GM18861 (cell line): ENCODE results near the gene MED12L.
"Not testable (repeated sequence)": the region's sequence is repeated elsewhere in the genome, so short reads cannot be mapped to it uniquely, and the experiment has no call there.

Experiments
- ATAC-seq: cut with Tn5 transposase; IDR thresholded peaks from one replicate; pipeline ENCODE4 v1.9.1; 2021; ENCODE audit not compliant: unreplicated experiment

Gene MED12L

GRCh38 chr3:151135541-151136337 is 50.3 kb downstream of the MED12L start:
- no peak for ATAC-seq

DNA sequence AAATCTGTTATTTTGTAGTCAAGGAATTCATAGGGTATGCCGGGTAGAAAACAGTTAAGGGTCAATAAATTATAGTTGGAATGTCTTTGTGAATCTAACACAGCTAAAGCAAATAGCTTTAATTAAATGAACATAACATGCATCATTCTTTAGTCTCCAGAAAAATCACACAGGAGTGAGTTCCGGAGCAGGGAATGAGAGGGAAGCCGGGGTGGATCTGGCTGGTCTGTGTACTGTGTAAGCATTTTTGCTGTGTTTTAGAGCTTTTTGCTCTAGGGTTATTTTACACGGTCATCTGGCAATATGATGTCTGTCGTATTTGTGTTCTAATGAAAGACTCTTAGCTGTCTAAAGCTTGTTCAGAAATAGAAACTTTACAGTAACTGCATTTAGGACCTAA is 57.5 kb downstream of the MED12L start:
- ATAC-seq = no peak

- no peak for ATAC-seq
Measured at GRCh38 chr3:151144016-151144415, 58.6 kb downstream of the MED12L start.

DNA sequence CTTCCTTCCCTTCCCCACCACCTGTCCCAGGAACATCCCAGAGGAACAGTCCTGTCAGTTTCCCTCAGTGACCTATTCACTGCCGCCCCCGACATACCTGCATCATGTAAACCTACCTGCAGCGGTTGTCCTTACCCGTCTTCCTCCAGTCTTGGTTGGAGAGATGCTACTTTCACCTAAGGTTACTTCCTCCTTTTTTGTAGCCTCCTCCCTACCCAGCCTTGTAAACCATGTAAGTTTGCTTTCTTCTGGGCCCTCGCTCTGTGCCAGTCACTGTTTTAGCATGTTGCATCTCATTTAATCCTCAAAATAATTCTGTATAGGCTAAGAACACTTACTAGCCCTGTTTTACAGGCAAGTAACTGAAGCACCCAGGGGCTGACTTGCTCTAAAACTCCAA is 59.3 kb downstream of the MED12L start:
- no peak for ATAC-seq

- no peak for ATAC-seq
Measured at GRCh38 chr3:151145713-151146070, 60.2 kb downstream of the MED12L start.

DNA sequence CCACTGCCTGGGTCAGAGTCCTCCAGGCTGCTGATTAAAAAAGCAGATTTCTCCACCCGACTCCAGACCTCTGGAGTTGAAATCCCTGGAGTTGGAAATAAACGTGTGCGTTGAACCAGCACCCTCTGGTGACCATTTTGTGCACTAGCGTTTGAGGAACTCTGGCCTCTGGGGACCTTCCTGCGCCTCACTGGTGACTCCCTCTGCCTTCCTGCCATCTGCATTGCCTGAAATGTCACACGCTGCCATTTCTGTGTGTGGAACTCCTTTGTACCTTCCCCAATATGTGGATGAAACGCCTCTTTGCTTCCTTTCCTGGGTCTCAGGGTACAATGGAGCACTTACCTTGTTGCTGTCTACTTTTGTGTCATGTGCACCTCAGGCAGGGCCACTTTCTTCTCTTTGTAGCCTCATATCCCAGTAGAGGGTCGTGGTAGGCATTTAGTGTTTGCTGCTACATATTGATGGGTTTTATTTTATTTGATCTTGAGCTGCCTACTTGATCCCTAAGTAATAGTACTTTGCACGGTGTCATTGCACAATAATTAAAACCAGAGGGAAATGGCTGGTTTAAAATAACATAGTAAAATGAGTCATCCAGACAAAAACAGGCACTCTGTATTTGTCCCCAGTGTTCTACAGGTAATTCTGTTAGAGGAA is 60.7 kb downstream of the MED12L start:
- ATAC-seq = peak; percentile 89

GRCh38 chr3:151146731-151147091 is 61.2 kb downstream of the MED12L start:
- no peak for ATAC-seq

- no peak for ATAC-seq
Measured at GRCh38 chr3:151147299-151147698, 61.8 kb downstream of the MED12L start.

DNA sequence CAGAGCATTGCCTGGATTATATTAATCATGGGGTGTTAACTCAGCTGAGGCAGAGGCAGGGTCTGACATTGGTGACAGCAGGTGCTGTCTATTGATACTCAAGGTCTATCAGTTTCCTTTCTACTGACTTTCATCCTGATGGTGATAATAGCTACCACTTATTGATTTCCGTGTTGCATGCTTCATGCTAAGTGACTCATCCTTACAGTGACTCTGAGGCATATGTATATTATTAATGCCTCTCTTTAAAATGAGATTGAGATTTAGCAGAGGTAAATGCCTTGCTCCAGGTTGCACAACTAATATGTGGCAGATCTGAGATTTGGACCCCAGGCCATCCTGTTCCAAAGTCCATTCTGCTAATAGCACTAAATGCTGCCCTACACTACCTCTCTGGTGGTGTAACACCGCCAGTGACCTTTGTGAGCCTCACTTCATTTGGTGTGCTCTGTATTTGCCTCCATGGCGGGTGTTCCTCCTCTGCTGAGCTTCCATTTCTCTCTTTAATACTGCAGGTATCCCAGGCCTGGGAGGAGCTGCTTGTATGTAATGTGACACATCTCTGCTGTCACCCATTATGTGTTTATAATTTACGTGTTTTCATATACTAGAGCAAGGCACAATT is 67.1 kb downstream of the MED12L start:
- ATAC-seq = no peak

- no peak for ATAC-seq
Measured at GRCh38 chr3:151154566-151154965, 69.1 kb downstream of the MED12L start.

DNA sequence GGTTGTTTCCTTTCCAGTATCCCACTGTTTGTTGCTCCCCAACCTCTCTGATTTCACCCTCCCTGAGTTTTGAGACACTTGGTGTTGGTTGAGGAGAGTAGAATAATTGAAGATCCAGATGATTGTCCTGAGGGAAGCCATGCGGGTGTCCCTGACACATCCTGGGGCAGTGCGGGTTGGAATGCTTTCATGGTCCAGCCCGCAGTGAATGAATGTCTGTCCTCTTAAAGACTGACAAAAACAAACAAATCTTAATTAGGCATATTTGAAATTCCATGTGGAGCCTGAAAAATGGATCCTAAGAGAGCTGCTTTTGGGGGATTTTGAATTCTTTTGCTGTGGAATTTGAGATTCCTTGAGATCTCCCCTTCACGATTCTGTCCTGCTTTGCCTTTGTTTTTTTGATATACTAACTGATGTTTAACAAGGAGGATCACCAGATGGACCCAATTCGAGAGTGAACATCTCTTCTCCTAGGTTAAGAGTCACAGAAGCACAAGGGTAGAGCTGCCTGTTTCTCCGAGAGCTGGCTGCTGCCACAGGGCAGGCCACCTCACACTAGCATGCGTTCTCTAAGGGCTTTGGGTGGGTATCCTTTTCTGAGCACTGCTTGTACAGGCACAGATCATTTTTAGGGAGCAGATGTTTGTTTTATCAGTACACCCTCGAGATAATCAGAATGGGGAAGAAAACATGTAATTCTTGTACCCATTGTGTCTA is 70.1 kb downstream of the MED12L start:
- ATAC-seq = no peak

DNA sequence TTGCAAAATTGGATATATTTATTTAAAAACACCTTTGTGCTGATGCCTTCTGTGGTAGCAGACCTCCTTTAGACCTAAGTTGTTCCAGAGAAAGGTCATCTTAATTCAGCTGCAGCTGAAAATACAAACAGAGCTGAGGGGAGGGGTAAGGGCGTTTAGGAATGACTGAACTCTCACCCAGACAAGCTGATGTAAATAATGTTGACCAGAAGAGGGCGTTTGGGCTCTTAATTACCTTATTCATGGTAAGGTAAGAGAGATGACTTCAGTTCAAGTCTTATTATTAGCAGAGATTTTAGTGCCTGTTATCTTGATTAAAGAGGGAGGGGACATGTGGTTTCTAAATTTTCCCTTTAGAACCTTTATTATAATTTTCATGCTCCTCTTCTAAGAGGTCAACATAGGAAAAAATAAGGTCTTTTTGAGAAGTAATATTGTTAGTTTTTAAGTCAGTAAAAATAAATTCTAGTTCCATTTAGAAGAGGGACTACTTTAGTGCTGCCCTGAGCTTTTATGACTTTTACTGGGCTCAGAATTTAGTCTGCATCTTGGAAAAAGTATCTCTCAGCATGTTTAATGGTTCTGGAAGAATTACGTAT is 71.3 kb downstream of the MED12L start:
- ATAC-seq = peak; percentile 68

- ATAC-seq = no peak
Measured at GRCh38 chr3:151159806-151160205, 74.3 kb downstream of the MED12L start.

DNA sequence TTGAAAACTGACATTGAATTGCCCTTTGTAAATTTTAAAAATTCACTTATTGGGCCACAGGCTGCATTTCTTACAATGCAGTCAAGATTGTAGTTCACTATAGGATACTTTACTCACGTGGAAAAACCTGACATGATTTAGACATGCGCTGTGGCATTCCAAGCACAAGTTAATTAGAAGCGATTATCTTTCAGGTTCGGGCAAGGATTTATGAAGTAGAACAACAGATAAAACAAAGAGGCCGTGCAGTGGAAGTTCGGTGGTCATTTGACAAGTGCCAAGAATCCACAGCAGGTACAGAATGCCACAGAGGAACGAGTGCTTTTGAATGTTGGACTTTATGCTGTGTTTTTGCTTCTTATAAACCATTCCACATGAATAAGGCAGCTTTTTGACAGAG is 79.8 kb downstream of the MED12L start:
- ATAC-seq = no peak

DNA sequence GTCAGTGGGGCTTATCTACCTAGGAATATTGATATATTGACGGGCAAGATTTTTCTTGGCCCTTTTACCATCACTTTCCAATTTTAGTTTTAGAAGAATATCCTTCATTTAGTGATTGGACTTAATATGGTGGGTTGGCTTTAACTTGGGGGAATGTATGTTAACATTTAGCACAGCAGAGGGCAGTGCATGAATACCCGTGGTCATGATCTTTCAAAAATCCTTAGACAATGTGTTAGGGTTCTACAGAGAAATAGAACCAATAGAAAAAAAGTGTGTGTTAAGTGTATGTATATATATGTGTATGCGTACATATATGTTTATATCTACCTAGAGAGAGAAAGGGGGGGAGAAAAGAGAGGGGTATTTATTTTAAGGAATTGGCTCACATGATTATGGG is 80.7 kb downstream of the MED12L start:
- ATAC-seq = no peak

GRCh38 chr3:151168269-151169094 is 83.0 kb downstream of the MED12L start:
- ATAC-seq = peak; percentile 42

DNA sequence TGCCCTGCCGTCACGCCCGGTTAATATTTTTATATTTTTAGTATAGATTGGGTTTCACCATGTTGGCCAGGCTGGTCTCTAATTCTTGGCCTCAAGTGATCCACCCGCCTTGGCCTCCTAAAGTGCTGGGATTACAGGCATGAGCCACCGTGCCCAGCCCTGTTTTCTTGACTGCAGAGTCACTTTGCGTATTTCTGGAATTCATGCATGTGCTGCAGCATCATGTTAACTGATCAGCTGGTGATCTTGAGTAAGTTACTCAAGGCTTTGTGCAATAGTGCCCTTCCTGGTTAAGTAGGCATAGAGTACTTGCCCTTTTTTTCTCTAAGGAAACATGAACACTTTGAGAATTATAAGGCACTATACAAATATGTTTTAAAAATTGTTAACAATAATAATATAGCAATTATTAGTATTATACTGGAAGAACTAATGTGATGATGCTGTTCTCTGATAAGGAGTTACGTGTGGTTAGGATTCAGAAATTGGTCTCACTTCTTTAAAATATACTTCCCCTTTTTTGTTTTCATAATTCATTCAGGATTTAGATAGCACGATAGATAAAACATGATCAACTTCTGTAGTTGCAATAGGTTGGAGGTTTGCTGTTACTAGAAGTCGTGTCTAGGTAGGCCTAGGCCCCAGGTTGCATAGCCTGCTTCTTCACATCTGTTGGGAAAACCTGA is 83.9 kb downstream of the MED12L start:
- ATAC-seq = peak; percentile 58

DNA sequence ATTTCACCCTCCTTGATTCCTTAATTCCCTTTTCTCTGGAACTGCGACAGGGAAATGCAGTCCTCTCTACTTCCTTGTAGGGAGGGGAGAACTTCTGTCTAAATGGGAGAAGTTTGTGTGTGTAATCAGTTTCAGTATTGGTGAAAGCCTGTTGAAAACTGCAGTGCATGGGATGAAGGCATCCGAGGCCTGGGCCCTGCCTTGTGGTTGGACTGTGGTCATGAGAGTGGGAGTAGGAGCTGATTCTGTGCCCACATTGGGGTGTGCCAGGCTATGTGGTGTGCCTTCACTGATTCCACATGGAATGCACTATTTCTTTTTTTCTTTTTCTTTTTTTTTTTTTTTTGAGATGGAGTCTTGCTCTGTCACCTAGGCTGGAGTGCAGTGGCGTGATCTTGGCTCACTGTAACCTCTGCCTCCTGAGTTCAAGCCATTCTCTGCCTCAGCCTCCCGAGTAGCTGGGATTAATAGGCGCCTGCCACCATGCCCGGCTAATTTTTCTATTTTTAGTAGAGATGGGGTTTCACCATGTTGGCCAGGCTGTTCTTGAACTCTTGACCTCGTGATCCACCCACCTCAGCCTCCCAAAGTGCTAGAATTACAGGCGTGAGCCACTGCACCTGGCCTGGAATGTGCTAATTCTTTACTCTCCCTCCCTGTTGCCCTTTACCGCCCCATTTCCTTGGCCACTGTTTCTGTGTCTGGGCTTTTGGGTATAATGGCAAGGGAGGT is 84.7 kb downstream of the MED12L start:
- ATAC-seq = not testable (repeated sequence)

- ATAC-seq = peak; percentile 60
Measured at GRCh38 chr3:151171145-151171757, 85.8 kb downstream of the MED12L start.
